Gastroesophageal sphincter (tissue), 4 donors: ENCODE data around the gene LMNA. TPM values are rescaled to one million over a fixed set of nuclear protein-coding genes. Genes with fewer than 3 reads are reported as not detected.

Experiments
- ATAC-seq: fragments of 150-250 bp; one replicate; pipeline ENCODE4 v1.9.1; 2016; ENCODE audit warnings: mild to moderate bottlenecking, moderate library complexity
- H3K27ac ChIP-seq, 4 donors: fragments of 200-600 bp; sonication (generic) in 3 of 4; 1 replicate in 3 of 4; 2 replicates in 1 of 4; pipeline ENCODE4 v1.5.1; 2016 to 2019
- H3K27me3 ChIP-seq: fragments of 200-600 bp; sonication (generic); one replicate; pipeline ENCODE4 v1.5.1; 2019
- H3K36me3 ChIP-seq, 2 donors: fragments of 200-600 bp; sonication (generic); one replicate each; pipeline ENCODE4 v1.5.1; 2019; ENCODE audit warnings: control low read depth in 1 of 2
- H3K4me1 ChIP-seq, 3 donors: fragments of 200-600 bp; sonication (generic); 1 replicate in 2 of 3; 2 replicates in 1 of 3; pipeline ENCODE4 v1.5.1; 2016 to 2019; ENCODE audit warnings: control low read depth in 2 of 3
- H3K4me3 ChIP-seq, 2 donors: fragments of 200-600 bp; sonication (generic); one replicate each; pipeline ENCODE4 v1.5.1; 2019; ENCODE audit warnings: mild to moderate bottlenecking in 1 of 2, moderate library complexity in 1 of 2
- H3K9me3 ChIP-seq, 3 donors: fragments of 200-600 bp; sonication (generic); one replicate each; pipeline ENCODE4 v1.5.1; 2017 to 2019; ENCODE audit warnings: control low read depth in 2 of 3
- EP300 ChIP-seq: sonication (generic); formaldehyde crosslinking; IDR thresholded peaks from one replicate; pipeline ENCODE4 v1.6.1; 2017; ENCODE audit warnings: antibody characterized with exemption, mild to moderate bottlenecking
- POLR2A ChIP-seq, 2 donors: fragments of 450-650 bp; IDR thresholded peaks; one replicate each; pipeline ENCODE4 v1.6.1; 2017; ENCODE audit warnings: antibody characterized with exemption in 2 of 2, mild to moderate bottlenecking in 2 of 2, moderate library complexity in 1 of 2
- POLR2AphosphoS5 ChIP-seq: sonication (generic); formaldehyde crosslinking; IDR thresholded peaks from one replicate; pipeline ENCODE4 v1.6.1; 2017; ENCODE audit warnings: antibody characterized with exemption
- WGBS, 2 donors: methylation state at CpG; one replicate each; pipeline ENCODE4 v1.1.5; 2018; ENCODE audit warnings: low coverage in 1 of 2; 5-methylcytosine and 5-hydroxymethylcytosine counted together
- total RNA-seq, 4 donors: library from RNA; depleted of rRNA; stranded (reverse); fragments of >200 nt; gene quantifications; one replicate each; pipeline ENCODE4 v1.1.0, GENCODE V29; 2016
- TF ChIP-seq, protein P1 (sequence below), 4 experiments: fragments of 200-600 bp in 2 of 4; fragments of 450-650 bp in 2 of 4; sonication (generic) in 1 of 4; IDR thresholded peaks; one replicate each; pipeline ENCODE4 v1.5.1; 2017 to 2019; ENCODE audit warnings: antibody characterized with exemption in 4 of 4, mild to moderate bottlenecking in 2 of 4, moderate library complexity in 2 of 4

The LMNA gene
- total RNA-seq, 4 donors from 2014 or later = 327 to 617 (median 519) TPM

DNA sequence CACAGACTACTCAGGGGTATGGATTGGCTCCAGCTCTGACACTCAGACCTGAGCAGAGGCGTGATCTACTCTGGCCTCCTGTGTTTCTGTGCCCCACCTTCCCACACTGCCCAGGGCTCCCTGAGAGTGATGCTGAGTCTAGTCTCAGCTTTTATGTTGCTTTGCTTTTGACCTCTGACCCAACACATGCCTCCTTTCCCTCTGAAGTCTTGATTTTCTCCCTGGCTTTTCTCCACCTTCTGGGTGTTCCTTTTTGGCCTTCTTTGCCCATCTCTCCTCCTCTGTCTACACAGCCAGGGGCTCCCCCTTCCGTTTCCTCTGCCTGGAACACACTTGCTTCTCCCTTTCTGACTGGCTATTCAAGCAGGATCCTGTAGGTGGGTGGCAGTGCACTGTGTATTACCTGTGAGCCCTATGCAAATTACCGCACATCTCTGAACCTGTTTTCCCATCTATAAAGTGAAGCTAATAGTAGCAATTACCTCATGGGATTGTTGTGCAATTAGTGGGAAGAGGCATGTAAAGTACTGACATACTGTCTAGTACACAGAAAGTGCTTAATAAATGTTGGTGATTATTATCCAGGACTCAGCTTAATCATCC lies 18.5 kb upstream of the LMNA start:
- Histone ChIP-seq H3K9me3 (no peaks in the 10 kb centered on the region), H3K27me3 (no peaks in the 10 kb centered on the region), H3K4me3 (no peak overlapping the region), H3K4me1 (peaks cover 0 to 36% (median 18%) of the 10 kb centered on the region in 3 donors), H3K27ac (peak overlapping the region in 3 of 4 donors; percentile 81 to 88 (median 81)), H3K36me3 (peaks cover 0 to 3% of the 10 kb centered on the region in 2 donors)
- 56 to 60% methylated on average over 1 to 3 of the region's 3 CpGs for WGBS, 2 donors
- TF ChIP-seq, protein P1, sequence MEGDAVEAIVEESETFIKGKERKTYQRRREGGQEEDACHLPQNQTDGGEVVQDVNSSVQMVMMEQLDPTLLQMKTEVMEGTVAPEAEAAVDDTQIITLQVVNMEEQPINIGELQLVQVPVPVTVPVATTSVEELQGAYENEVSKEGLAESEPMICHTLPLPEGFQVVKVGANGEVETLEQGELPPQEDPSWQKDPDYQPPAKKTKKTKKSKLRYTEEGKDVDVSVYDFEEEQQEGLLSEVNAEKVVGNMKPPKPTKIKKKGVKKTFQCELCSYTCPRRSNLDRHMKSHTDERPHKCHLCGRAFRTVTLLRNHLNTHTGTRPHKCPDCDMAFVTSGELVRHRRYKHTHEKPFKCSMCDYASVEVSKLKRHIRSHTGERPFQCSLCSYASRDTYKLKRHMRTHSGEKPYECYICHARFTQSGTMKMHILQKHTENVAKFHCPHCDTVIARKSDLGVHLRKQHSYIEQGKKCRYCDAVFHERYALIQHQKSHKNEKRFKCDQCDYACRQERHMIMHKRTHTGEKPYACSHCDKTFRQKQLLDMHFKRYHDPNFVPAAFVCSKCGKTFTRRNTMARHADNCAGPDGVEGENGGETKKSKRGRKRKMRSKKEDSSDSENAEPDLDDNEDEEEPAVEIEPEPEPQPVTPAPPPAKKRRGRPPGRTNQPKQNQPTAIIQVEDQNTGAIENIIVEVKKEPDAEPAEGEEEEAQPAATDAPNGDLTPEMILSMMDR (IDR thresholded peaks at IDR 0.05) = no peak
- TF ChIP-seq EP300 = no peak
- TF ChIP-seq POLR2A (IDR thresholded peaks at IDR 0.05) = no peak
- TF ChIP-seq POLR2AphosphoS5 = no peak
- peak; percentile 7 for ATAC-seq

- no peaks in the 10 kb centered on the region for H3K9me3 ChIP-seq
- H3K4me3 ChIP-seq = no peak overlapping the region
- 30 to 43% methylated on average over 3 to 4 of the region's 14 CpGs for WGBS, 2 donors
- TF ChIP-seq POLR2AphosphoS5 = peak; percentile 51
- TF ChIP-seq, protein P1 (IDR thresholded peaks at IDR 0.05) = peak in 3 of 4 experiments; percentile 98
- TF ChIP-seq EP300 = no peak
- ATAC-seq = peak; percentile 94
- peaks cover 0 to 44% (median 23%) of the 10 kb centered on the region in 3 donors for H3K4me1 ChIP-seq
- H3K36me3 ChIP-seq = peaks cover 0 to 3% of the 10 kb centered on the region in 2 donors
- peak overlapping the region; percentile 52 to 88 (median 81) for H3K27ac ChIP-seq
- H3K27me3 ChIP-seq = no peaks in the 10 kb centered on the region
Observed at GRCh38 chr1:156096640-156097391, 17.7 kb upstream of the LMNA start.

- Histone ChIP-seq H3K27ac (peak overlapping the region in 3 of 4 donors; percentile 81 to 88 (median 81)), H3K36me3 (peaks cover 0 to 3% of the 10 kb centered on the region in 2 donors), H3K4me3 (no peak overlapping the region), H3K27me3 (no peaks in the 10 kb centered on the region), H3K9me3 (no peaks in the 10 kb centered on the region), H3K4me1 (peaks cover 0 to 52% (median 31%) of the 10 kb centered on the region in 3 donors)
- WGBS, 2 donors = 82 to 83% methylated on average over 4 to 7 of the region's 9 CpGs
- no peak for TF ChIP-seq POLR2AphosphoS5
- TF ChIP-seq EP300 = no peak
- TF ChIP-seq, protein P1 (IDR thresholded peaks at IDR 0.05) = no peak
- TF ChIP-seq POLR2A (IDR thresholded peaks at IDR 0.05) = no peak
- ATAC-seq = no peak
Observed at GRCh38 chr1:156097499-156098178, 16.9 kb upstream of the LMNA start.

- peak overlapping the region in 2 of 4 donors; percentile 26 to 88 for H3K27ac ChIP-seq
- peaks cover 0 to 2% of the 10 kb centered on the region in 2 donors for H3K36me3 ChIP-seq
- no peak overlapping the region for H3K4me3 ChIP-seq
- no peak for TF ChIP-seq POLR2AphosphoS5
- no peak for TF ChIP-seq EP300
- TF ChIP-seq POLR2A (IDR thresholded peaks at IDR 0.05) = no peak
- TF ChIP-seq, protein P1 (IDR thresholded peaks at IDR 0.05) = no peak
- no peak for ATAC-seq
- no peaks in the 10 kb centered on the region for H3K9me3 ChIP-seq
- no peaks in the 10 kb centered on the region for H3K27me3 ChIP-seq
- peaks cover 2 to 64% (median 43%) of the 10 kb centered on the region in 3 donors for H3K4me1 ChIP-seq
- WGBS, 2 donors = no CpG with 5 or more reads among the region's 2 CpGs
Observed at GRCh38 chr1:156098784-156099183, 15.7 kb upstream of the LMNA start.
